VCaP (cell line): ENCODE measurements around the gene TOM1L1.

Source experiments
- H3K27ac ChIP-seq: fragments of 450-650 bp; 2 replicates; pipeline ENCODE4 v1.5.1; 2017
- TF ChIP-seq, protein P1 (sequence below): fragments of 450-650 bp; conservative IDR thresholded peaks from 2 replicates; pipeline ENCODE4 v1.5.1; 2017; ENCODE audit warnings: mild to moderate bottlenecking, moderate library complexity

TOM1L1 gene

DNA sequence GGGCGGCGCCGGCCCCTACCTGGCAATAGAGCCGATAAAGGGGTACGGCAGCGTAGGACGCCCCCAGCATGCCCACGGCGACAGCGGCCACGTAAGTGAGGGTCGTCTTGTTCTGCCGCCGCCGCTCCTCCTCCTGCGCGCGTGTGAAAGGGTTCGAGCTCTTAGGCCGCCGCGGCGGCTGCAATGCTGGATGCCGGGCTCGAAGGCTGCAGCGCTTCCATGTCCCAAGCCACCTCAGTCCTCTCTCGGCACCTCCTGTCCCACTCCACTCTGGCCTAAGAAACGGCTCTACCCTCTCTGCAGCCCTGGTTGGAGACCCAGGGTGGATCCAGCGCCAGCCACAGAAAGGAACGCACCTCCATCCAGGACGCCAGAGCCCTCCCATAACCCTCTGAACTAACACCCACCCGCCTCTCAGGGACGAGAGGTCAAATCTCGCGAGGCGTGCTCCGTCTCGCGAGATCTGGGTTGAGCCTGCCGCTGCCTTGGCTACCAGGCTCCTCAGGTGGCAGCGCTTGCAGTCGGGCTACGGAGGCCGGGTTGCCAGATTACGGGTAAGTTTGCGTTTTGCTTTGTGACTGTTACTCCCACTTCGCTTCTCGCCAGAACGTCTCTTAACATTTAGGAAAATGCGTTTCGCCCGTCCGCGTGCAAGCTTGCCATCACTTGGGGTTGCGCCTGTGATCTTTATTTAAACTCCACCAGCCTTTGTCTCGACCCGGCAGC lies 67.8 kb downstream of the TOM1L1 start, which contains the start of the genes COX11 and STXBP4:
Gene COX11 (minus strand): TSS at position 393 of the 726 bp plus-strand sequence. CDS start 8 bp downstream, at position 385.
Gene STXBP4 (plus strand): TSS at position 504 of the 726 bp plus-strand sequence. CDS start 17,455 bp downstream, outside the sequence.
- TF ChIP-seq, protein P1, sequence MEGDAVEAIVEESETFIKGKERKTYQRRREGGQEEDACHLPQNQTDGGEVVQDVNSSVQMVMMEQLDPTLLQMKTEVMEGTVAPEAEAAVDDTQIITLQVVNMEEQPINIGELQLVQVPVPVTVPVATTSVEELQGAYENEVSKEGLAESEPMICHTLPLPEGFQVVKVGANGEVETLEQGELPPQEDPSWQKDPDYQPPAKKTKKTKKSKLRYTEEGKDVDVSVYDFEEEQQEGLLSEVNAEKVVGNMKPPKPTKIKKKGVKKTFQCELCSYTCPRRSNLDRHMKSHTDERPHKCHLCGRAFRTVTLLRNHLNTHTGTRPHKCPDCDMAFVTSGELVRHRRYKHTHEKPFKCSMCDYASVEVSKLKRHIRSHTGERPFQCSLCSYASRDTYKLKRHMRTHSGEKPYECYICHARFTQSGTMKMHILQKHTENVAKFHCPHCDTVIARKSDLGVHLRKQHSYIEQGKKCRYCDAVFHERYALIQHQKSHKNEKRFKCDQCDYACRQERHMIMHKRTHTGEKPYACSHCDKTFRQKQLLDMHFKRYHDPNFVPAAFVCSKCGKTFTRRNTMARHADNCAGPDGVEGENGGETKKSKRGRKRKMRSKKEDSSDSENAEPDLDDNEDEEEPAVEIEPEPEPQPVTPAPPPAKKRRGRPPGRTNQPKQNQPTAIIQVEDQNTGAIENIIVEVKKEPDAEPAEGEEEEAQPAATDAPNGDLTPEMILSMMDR = peak; percentile 66
- peak within 1 kb of the TSS; percentile 87 for H3K27ac ChIP-seq

DNA sequence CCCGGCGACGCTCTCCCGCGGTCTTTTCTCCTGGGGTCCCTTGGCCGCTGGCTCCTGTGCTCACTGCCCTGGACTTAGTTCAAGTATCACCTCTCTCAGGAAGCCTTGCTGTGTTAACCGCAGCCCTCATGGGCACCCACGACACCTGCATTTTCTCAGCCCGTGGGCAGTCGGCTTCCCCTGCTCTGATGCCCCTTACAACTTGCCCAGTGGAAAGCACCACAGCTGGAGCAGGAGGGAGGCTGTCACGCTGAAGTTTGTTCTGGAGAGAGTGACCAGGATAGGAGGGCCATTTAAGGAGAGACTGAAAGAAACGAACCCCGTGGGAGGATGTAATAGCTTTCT lies 68.3 kb downstream of the TOM1L1 start:
- TF ChIP-seq, protein P1 = no peak
- peak overlapping the region; percentile 87 for H3K27ac ChIP-seq

GRCh38 chr17:54969658-54970572 lies 69.3 kb downstream of the TOM1L1 start:
- TF ChIP-seq, protein P1 = no peak
- H3K27ac ChIP-seq = peak overlapping the region; percentile 87

- TF ChIP-seq, protein P1 = no peak
- H3K27ac ChIP-seq = no peak overlapping the region
Measured at GRCh38 chr17:54971147-54971546, 70.5 kb downstream of the TOM1L1 start.

DNA sequence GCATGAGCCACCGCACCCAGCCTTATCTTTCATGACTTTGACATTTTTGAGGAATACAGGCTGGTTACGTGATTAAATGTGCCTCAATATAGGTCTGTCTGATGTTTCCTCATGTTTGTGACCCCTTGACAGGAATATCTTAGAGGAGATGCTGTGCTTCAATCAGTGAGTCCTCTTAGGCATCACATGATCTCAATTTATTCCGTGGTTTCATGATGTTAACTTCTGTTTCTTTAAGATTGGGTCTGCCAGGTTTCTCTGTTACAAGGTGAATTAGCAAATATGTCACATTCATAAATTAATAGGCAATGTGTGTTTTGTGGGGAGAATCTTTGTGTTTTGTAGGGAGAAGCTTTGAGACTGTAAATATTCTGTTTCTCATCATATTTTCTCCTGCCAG lies 71.2 kb downstream of the TOM1L1 start:
- no peak overlapping the region for H3K27ac ChIP-seq
- TF ChIP-seq, protein P1 = no peak

- no peak overlapping the region for H3K27ac ChIP-seq
- TF ChIP-seq, protein P1 = no peak
Measured at GRCh38 chr17:54972406-54973138, 71.9 kb downstream of the TOM1L1 start.
